ELF-1 (cell line): Measurements from ENCODE around the gene ITGA3.
"Not testable (repeated sequence)": the region's sequence is repeated elsewhere in the genome, so short reads cannot be mapped to it uniquely, and the experiment has no call there.

Source experiments
- DNase-seq: peaks from one replicate; pipeline ENCODE4 v3.0.0-alpha.2; 2016; ENCODE audit warnings: low read depth, low spot score

The ITGA3 gene

DNA sequence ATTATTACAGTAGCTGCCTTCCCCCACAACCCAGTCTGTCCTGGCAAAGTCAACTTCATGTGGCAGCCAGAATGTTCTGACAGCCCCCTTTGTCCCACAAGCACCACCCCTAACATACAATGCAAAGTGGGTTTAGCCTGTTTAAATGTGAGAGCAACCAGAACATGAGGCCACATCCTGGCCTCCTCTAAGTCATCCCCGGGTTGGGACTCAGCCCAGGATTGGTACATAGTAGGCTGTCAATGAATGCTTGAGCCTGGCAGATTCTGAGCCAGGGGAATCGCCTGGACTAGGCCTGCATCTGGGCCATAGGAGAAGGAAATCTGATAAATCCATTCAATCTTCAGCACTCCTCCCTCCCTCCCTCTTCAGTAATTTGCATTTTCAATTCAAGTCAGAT is 4.3 kb upstream of the ITGA3 start:
- DNase-seq = no peak

DNA sequence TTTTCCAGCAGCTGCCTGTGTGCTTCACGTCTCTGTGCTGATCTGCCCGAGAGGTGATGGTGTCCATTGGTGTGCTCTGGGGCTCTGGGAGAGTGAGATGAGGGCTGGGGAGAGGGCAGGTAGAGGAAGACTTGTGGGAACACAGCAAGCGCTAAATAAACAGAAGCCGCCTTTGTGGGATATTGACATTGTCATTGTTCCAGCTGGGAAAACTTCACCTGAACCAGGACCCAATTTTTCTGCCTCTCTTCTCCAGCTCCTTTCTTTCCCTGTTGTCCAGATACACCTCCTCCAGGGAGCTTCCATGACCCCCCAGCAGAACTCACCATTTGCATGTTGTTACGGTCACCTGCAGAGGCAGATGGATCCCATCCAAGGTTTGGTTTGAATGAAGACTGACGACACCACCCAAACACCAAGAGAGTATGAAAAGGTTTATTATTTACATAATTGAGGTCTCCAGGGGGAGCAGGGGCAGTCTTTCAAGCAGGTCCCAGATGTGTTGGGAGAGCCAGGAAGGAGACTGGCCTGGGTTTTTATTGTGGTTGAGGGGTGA is 3.6 kb upstream of the ITGA3 start:
- no peak for DNase-seq

GRCh38 chr17:50052822-50053653 is 2.9 kb upstream of the ITGA3 start:
- DNase-seq = peak; percentile 74

DNA sequence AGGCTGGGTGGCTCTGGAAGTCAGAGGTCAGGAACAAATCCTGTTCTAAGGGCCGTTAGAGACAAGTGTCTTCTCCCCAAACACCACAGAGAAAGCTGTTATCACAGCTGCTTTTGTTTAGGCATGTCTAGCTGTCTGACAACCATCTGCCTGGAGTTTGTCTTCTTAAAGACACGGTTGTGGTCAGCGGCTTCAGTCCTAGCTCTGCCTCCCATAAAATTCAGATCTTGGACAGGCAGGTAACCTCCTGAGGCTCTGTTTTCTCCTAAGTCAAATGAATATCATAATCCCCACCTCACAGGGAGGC is 2.3 kb upstream of the ITGA3 start:
- no peak for DNase-seq

- DNase-seq = peak; percentile 60
Measured at GRCh38 chr17:50055055-50055425, 870 bp upstream of the ITGA3 start.

DNA sequence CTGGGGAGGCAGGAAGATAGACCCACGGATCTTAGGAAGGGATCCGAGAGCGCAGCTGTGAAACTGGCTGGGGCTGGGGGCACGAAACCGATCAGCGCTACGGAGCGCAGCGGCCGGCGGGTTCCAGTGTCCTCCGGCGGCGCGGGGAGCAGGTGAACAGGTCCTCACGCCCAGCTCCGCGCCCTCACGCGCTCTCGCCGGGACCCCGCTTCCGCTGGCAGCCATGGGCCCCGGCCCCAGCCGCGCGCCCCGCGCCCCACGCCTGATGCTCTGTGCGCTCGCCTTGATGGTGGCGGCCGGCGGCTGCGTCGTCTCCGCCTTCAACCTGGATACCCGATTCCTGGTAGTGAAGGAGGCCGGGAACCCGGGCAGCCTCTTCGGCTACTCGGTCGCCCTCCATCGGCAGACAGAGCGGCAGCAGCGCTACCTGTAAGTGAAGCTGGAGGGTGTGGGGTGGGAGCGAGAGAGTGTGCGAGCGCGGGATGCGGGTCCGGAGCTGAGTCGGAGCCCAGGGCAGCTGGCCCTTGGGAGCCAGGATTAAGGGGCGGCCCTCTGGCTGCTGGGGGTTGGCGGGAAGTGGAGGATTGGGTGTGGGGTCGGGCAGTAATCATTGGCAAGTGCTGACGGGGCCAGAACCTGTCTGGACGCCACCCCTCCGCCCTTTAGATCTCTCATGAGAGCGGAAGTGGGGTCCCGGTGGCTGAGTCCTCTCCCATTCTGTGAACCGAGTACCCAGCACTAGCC is 479 bp downstream of the ITGA3 start:
- peak; percentile 79 for DNase-seq

DNA sequence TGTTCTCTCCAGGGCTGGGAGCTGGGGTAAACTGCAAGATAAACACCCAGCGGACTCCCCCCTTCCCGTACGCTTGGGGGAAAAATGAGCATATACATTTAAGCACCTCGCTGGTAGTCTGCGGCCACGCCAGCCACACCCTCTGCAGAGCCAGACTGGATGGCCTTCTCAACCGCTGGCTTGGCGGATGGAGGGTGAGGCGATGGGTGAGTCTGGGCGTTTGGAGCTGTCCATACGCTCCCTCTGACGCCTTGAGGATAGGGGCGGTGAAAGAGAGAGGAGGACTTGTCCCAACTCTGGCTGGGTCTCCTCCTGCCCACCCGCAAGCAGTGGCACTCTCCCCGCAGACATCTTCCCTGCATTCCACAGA is 1.0 kb downstream of the ITGA3 start:
- peak; percentile 55 for DNase-seq

DNA sequence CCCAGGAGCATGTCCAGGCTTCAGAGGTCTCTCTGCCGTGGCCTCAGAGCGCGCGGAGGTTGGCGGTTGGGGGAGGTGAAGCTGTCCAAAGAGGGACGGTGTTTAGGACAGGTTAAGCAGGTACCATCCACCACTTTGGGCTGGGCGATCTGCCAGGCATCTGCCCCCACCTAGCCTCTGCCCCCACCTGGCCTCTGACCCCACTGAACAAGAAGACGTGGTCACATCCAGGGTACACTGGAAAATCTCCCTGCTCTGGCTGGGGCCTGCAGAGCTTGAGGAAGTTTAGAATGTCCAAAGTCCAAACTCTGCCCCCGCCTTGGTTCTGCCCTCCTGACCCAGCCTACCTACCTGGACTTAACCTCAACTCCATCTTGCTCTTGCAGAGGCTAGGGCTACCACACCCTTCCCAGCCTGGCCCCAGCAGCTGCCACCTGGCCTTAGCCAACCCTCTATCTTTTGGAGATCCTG is 1.6 kb downstream of the ITGA3 start:
- no peak for DNase-seq

DNA sequence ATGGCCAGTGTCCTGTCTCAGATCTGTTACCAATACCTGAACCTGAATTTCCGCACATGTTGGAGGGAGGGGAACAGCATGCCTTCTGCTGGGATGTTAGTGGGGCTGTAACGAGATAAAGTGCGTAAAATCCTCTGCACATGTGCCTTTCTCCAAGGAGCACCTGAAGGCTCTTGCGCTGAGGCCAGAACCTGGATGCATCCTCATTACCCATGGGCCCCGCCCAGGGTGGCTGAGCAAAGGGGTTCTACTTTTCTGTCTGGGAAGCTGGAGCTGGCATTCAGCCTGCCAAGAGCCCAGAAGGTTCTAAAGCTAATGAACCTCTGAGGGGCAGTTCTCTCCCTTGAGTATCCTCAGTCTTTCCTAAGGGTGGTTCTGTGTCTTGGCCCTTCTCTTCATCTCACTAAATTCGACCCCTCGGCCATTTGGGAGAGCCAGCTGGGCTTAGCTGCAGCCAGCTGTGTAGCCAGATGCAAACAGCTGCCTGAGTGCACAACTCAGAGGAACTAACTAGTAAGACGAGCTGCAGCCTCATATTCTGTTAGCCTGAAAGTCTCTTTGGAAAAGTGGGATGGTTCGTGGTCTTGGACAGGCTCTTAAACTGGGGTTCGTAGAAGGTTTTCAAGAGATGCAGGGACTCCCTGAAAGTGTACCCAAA is 2.5 kb downstream of the ITGA3 start:
- DNase-seq = no peak

DNA sequence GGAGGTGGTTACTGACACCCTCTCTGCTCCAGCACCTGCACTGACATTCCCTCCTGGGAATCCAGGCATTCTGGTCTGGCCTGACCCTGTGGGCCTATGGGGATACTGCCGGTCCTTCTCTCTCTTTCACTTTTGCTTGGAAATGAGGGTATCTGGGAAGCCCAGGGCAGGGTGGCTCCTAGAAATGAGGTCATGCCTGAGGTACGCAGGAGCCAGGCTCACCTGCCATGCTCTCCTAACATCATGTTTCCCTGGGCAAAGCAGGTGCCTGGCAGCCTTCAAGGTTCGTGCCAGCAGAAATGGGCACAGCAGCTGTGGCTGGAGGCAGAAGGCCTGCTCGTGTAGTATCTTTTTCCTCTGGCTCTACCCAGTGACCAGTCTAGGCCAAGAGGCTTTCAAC is 3.3 kb downstream of the ITGA3 start:
- no peak for DNase-seq

DNA sequence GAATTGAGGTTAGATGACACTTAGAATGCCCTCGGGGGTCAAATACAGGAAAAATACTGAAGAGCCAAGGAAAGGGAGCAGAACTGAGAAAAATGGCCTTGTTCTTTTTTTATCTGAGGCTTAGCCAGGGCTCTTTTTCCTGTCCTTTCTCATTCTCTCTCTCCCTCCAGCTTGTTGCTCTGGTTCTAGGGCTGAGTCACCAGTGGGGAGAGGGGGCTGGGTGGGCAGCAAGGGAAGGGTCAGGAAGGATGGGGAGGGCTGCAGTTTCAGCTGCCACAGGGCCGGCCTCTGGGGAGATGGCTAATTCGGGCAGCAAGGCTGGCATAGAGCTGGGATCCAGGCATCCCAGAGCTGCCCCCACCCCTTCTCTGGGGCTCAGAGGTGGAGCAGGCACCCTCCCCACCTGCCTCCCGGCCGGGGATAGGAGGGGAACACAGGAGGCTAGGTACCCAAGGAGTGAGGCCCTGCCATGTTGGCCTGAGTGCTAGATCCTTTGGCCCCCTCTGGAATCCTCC is 3.9 kb downstream of the ITGA3 start:
- DNase-seq = no peak

- DNase-seq = no peak
Measured at GRCh38 chr17:50060951-50061712, 5.2 kb downstream of the ITGA3 start.

DNA sequence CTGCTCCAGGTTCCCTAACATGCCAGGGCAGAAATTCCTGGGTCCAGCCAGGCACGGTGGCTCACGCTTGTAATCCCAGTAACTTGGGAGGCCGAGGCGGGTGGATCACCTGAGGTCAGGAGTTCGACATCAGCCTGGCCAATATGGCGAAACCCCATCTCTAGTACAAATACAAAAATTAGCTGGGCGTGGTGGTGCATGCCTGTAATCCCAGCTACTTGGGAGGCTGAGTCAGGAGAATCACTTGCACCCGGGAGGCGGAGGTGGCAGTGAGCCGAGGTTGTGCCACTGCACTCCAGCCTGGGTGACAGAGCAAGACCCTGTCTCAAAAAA is 5.8 kb downstream of the ITGA3 start:
- not testable (repeated sequence) for DNase-seq

DNA sequence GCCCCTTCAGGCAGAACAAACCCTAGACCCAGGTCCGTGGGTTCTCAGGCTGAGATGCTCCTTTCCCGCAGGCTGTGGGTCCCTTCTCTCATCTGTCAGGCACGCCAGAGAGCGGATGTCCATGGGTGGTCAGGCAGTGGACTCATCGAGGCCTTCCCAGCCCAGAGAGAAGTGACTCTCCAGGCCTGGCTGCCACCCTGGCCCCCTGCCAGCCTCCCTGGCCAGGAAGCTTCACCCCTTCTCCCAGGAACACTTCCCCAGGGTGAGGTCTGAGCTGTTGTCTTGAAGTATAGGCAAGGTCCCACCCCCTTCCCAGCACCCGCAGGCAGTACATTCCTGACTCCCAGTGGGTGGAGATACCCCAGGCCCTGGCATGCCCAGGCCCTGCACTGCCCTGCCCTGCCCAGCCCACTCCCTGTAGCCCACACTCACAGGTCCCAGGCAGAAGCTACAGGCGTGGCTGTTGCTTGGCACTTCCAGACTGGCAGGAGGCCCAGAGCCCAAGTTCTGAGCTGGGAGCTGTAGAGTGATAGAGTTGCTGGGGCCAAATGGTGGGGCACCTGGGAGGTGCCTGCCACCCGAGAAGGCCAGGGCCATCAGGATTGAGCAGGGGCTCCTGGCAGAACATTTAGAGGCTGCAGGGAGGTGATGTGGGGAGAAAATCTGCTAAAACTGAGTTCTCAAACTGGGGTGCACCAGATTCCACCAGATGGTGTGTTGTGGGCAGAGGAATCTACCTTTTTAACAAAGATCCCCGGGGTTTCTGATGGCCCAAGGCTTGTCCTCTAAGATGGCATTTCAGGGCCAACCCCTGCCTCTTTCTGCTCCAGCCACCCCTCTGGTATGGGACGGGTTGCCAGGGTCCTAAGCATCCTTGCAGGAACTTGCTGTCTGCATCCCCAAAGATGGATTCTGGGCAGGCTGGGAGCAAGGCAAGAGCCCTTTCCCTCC is 6.7 kb downstream of the ITGA3 start:
- peak; percentile 54 for DNase-seq

DNA sequence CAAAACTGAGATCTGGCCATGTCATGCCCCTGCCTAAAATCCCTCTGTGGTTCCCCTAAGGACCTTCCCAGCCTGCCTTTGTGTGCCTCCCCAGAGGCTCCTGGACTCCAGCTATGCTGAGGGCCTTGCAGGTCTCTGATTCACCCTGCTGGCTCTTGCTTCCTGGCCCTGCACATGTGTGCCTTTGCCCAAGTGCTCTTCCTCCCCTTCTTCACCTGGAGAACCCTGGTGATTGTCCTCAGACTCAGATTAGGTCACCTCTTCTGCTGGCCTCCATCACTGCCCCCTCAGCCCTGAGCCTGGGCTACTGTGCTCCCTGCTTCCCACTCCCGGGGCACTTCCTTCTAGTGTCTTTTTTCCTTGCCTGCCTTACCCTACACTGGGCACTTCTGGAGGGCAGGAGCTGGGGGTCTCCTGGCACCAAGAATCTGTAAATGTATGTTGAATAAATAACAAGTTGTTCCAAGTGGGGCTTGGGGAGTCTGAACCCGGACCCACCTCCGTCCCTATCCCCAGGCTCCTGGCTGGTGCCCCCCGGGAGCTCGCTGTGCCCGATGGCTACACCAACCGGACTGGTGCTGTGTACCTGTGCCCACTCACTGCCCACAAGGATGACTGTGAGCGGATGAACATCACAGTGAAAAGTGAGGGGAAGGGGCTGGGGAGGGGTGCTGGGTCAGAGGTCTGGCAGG is 7.8 kb downstream of the ITGA3 start:
- no peak for DNase-seq

- DNase-seq = peak; percentile 77
Measured at GRCh38 chr17:50064253-50065001, 8.5 kb downstream of the ITGA3 start.

- DNase-seq = no peak
Measured at GRCh38 chr17:50065056-50065455, 9.1 kb downstream of the ITGA3 start.

DNA sequence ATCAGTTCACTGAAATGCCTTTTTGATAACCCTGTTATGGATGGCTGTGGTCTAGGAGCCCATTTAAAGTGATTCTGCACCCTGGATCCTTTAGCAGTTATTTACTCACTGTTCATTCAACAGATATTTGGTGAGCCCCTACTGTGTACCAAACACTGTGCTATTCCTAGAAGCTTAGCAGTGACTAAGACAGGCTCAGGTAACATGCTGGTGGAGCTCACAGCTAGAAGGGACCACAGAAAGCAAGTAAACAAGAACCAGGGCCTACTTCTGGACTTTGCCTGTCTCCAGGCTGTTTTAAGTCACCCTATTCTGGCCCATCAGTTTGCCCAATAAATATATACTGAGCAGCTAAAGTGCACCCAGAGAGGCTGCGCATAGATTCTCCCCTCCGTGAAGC is 11.1 kb downstream of the ITGA3 start:
- no peak for DNase-seq

- no peak for DNase-seq
Measured at GRCh38 chr17:50067996-50068395, 12.1 kb downstream of the ITGA3 start.
